Activated CD4-positive, alpha-beta T cell treated with anti-CD3 and anti-CD28 coated beads, Interleukin-2, amount 10 ng/mL, durations not matched to agents 24 days and 14 days (primary cell): Measurements from ENCODE around the gene MACROD2. TPM values are rescaled to one million over a fixed set of nuclear protein-coding genes. Genes with fewer than 3 reads are reported as not detected.
"Not testable (repeated sequence)": the region's sequence is repeated elsewhere in the genome, so short reads cannot be mapped to it uniquely, and the experiment has no call there.

Experiments
- DNase-seq: peaks from one replicate; pipeline ENCODE4 v3.0.0; 2022
- H3K27ac Mint-ChIP-seq: one replicate; pipeline ENCODE4 v1.8.0; 2022; ENCODE audit warnings: mild to moderate bottlenecking, mixed read lengths
- H3K27me3 Mint-ChIP-seq: one replicate; pipeline ENCODE4 v1.8.0; 2022; ENCODE audit warnings: mixed read lengths
- H3K36me3 Mint-ChIP-seq: one replicate; pipeline ENCODE4 v1.8.0; 2022; ENCODE audit warnings: low read depth, mild to moderate bottlenecking, mixed read lengths
- H3K4me1 Mint-ChIP-seq: one replicate; pipeline ENCODE4 v1.8.0; 2021; ENCODE audit warnings: mixed read lengths
- H3K4me3 Mint-ChIP-seq: one replicate; pipeline ENCODE4 v1.8.0; 2022; ENCODE audit warnings: mild to moderate bottlenecking, moderate library complexity, mixed read lengths
- H3K9me3 Mint-ChIP-seq: one replicate; pipeline ENCODE4 v1.8.0; 2021; ENCODE audit warnings: mixed read lengths
- intact Hi-C: fragments of 100-400 bp; cut with micrococcal nuclease; formaldehyde crosslinking; loops from one replicate; pipeline ENCODE4 v1.15.1; 2023
- total RNA-seq: library from RNA; stranded (reverse); gene quantifications from 2 replicates; pipeline ENCODE4 v1.2.3, GENCODE V29; 2022

MACROD2 gene
- total RNA-seq, 1 donor from 2014 or later, result not detected

DNA sequence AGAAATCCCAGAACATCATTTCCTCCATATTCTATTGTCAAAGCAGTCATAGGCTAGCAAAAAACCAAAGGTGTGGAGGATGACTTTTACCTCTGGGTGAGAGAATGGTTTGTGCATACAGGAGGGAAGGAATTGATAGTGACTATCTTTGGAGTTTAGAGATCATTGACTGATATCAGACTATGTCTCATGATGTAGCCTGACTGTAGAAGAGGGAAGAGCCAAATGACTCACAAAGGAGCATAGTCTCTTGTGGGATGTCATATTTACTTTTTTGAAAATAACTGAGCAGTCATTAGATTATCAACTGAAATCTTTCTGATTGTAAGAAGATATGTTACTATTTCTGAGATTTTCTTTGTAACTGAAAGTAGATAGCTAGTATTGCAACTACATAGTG lies 183.6 kb downstream of the MACROD2 start:
- no peak overlapping the region for H3K27ac Mint-ChIP-seq
- H3K4me1 Mint-ChIP-seq, result no peaks in the 10 kb centered on the region
- H3K9me3 Mint-ChIP-seq, result peaks cover 10% of the 10 kb centered on the region
- intact Hi-C loops, result no loop called here
- no peak for DNase-seq
- no peaks in the 10 kb centered on the region for H3K36me3 Mint-ChIP-seq
- no peak overlapping the region for H3K4me3 Mint-ChIP-seq
- no peaks in the 10 kb centered on the region for H3K27me3 Mint-ChIP-seq

DNA sequence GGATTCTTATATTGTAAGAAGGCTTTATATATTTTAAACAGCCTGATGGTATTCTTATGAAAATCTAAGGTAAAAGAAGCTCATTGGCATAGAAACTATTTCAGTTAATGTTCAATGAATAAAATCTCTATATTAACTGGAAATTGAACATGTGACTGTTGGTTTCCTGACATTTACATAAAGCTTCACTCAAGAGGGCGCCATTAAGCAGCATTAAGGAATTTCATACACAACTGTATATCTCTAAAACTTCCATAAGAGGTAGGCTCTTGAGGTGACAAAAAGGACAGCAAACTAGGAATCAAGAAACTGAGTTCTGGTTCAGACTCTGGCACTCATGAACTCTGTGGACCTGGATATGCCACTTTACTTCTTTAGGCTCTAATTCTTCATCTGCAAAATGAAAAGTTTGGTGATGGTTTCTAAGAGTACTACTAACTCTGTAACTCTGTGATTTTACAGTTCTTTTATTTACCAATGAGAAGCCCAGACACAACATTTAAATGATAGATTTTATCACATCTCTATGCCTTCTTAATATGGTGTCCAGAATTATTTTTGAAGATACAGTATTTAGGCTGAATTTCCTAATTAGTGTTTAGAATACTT lies 194.6 kb downstream of the MACROD2 start:
- Mint-ChIP-seq H3K4me1 (no peaks in the 10 kb centered on the region), H3K4me3 (no peak overlapping the region), H3K27me3 (no peaks in the 10 kb centered on the region), H3K27ac (no peak overlapping the region), H3K36me3 (no peaks in the 10 kb centered on the region), H3K9me3 (no peaks in the 10 kb centered on the region)
- intact Hi-C loops, result no loop called here
- DNase-seq, result no peak

DNA sequence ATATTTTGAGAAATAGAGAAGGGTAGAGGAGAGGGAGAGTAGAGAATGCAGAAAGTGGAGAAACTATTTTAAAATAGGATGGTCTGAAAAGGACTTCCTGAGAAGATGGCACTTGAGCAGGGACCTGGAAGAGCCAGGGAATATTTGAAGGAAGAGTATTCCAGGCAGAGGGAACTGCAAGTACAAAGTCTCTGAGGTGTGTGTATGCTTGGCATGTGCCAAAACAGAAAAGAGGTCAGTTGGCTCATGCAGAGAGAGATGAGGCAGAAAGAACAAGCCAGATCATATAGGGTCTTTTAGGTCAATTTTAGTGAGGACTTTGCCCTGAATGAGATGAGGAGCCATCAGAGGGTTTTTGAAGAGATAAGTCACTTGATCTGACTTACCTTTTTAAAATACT lies 196.2 kb downstream of the MACROD2 start:
- no peak overlapping the region for H3K27ac Mint-ChIP-seq
- no peaks in the 10 kb centered on the region for H3K4me1 Mint-ChIP-seq
- no peak for DNase-seq
- H3K4me3 Mint-ChIP-seq, result no peak overlapping the region
- H3K9me3 Mint-ChIP-seq, result no peaks in the 10 kb centered on the region
- H3K27me3 Mint-ChIP-seq, result no peaks in the 10 kb centered on the region
- intact Hi-C loops, result no loop called here
- H3K36me3 Mint-ChIP-seq, result no peaks in the 10 kb centered on the region

DNA sequence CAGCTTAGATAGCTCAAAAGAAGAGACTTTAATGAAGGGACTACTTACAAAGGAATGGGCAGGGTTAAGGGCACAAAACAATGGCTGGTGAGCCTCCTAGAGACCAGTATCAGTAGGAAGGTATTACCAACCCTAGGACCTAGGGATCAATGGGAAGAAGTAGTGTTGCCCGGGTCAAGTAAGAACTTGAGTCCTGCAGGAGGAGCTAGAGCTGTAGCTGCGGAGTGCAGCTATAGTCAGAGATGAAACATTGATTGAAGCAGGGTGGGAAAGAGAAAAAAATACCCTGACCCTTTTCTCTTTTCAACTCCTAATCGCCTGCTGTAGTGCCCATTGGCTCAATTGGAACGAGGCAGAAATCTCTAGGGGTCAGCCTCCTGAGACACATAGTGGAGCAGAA lies 198.1 kb downstream of the MACROD2 start:
- Mint-ChIP-seq H3K36me3 (no peaks in the 10 kb centered on the region), H3K4me3 (no peak overlapping the region), H3K27ac (no peak overlapping the region), H3K27me3 (no peaks in the 10 kb centered on the region), H3K4me1 (no peaks in the 10 kb centered on the region), H3K9me3 (no peaks in the 10 kb centered on the region)
- intact Hi-C loops, result no loop called here
- DNase-seq, result no peak

DNA sequence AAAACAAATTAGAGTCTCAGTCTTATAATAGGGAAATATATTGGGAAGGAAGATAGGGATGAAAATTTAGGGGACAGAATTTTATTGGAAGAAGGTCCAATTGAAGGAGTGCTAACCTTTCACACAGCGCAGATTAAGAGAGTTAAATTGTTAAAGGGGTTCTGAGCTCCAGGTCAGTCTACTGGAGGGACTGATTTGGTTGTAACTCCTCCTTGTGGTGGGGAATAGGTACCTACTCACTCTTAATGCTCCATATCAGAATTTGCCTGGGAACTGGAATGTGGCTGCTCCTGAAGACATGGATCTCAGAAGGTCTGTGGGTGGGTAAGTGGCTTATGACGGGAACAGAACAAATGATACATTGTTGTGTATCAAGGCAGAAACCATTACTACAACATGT lies 198.6 kb downstream of the MACROD2 start:
- intact Hi-C loops, result no loop called here
- no peak for DNase-seq
- Mint-ChIP-seq H3K4me3 (no peak overlapping the region), H3K27me3 (no peaks in the 10 kb centered on the region), H3K9me3 (no peaks in the 10 kb centered on the region), H3K36me3 (no peaks in the 10 kb centered on the region), H3K4me1 (no peaks in the 10 kb centered on the region), H3K27ac (no peak overlapping the region)

DNA sequence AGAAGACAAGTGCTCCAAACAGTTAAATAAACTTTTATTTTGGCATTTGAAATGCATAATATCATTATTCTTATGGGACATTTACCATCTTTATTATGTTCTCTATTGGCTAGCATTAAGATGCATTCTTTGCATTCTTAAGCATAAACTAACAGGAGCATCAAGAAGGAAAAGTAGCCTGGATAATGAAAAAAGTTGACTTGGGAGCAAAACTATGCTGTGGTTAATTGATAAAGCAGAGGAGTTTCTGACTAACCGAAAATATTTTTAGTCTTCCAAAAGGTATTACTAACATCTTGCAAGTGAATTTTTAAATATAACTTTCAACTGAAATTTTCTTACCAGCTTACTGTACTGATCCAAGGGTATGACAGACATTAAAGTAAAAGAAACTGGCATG lies 201.8 kb downstream of the MACROD2 start:
- H3K4me3 Mint-ChIP-seq, result no peak overlapping the region
- intact Hi-C loops, result no loop called here
- DNase-seq, result no peak
- no peak overlapping the region for H3K27ac Mint-ChIP-seq
- no peaks in the 10 kb centered on the region for H3K4me1 Mint-ChIP-seq
- H3K36me3 Mint-ChIP-seq, result no peaks in the 10 kb centered on the region
- H3K27me3 Mint-ChIP-seq, result no peaks in the 10 kb centered on the region
- no peaks in the 10 kb centered on the region for H3K9me3 Mint-ChIP-seq

DNA sequence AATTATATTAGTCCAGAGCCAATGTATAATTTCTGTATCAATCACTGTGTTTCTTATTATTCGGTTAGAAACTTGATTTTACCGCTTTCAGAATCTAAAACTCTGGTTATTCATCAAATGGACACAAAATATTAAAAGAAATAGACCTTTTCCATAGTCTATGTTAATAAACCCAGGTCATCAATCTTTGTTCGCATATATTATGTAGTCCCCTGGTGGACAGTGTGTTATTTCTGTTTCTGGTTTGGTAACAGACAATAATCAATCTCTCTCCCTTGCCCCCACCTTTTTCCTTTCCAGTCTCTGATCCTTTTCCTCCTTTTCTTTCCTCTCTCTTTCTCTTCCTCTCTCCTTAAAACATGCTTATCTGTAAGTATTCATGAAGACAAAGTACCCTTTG lies 203.1 kb downstream of the MACROD2 start:
- peaks cover 2% of the 10 kb centered on the region for H3K9me3 Mint-ChIP-seq
- intact Hi-C loops, result no loop called here
- H3K4me3 Mint-ChIP-seq, result no peak overlapping the region

DNA sequence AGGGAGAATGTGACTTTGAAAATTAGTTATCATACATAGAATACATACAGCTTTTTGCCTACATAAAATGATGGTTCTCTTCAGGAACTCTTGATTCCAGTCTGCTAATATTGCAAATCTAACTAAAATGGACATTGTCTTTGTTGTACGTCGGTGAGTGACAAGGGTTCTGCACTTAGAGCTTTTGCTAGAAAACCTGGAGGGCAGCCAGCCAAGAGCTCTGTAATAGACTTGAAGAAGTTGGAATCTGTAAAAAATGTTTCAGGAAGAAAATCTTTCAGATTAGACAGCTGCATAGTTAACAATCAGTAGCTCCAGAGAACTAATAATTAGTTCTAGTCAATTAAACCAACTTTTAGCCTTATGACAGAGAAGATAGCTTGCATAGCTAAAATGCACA lies 203.8 kb downstream of the MACROD2 start:
- H3K36me3 Mint-ChIP-seq, result no peaks in the 10 kb centered on the region
- peaks cover 3% of the 10 kb centered on the region for H3K9me3 Mint-ChIP-seq
- intact Hi-C loops, result no loop called here
- H3K27ac Mint-ChIP-seq, result no peak overlapping the region
- no peaks in the 10 kb centered on the region for H3K4me1 Mint-ChIP-seq
- DNase-seq, result no peak
- H3K4me3 Mint-ChIP-seq, result no peak overlapping the region
- no peaks in the 10 kb centered on the region for H3K27me3 Mint-ChIP-seq

More for the DNA sequence above, 203.1 kb downstream of the MACROD2 start:
- DNase-seq, result no peak
- Mint-ChIP-seq H3K36me3 (no peaks in the 10 kb centered on the region), H3K27ac (no peak overlapping the region), H3K4me1 (no peaks in the 10 kb centered on the region), H3K27me3 (no peaks in the 10 kb centered on the region)

DNA sequence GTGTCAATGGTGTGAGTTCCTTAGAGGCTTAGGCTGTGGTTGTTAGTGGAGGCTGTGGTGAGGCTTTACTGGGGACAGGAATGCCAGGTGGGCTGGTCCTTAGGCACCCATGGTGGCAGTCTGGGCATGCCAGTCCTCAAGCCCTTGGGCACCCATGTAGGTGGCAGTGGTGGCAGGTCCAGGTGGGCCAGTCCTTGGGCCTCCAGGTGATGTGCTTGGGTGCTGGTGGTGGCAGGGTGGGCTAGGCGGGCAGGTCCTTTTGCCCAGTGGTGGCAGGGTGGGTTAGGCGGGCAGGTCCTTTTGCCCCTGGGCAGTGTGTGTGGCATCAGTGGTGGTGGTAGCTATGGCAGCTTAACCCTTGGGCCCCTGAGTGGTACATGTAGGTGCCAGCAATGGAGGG lies 208.3 kb downstream of the MACROD2 start:
- H3K36me3 Mint-ChIP-seq, result no peaks in the 10 kb centered on the region
- no peak for DNase-seq
- H3K27me3 Mint-ChIP-seq, result no peaks in the 10 kb centered on the region
- H3K27ac Mint-ChIP-seq, result no peak overlapping the region
- no peak overlapping the region for H3K4me3 Mint-ChIP-seq
- intact Hi-C loops, result no loop called here
- H3K4me1 Mint-ChIP-seq, result no peaks in the 10 kb centered on the region
- H3K9me3 Mint-ChIP-seq, result peaks cover 3% of the 10 kb centered on the region

DNA sequence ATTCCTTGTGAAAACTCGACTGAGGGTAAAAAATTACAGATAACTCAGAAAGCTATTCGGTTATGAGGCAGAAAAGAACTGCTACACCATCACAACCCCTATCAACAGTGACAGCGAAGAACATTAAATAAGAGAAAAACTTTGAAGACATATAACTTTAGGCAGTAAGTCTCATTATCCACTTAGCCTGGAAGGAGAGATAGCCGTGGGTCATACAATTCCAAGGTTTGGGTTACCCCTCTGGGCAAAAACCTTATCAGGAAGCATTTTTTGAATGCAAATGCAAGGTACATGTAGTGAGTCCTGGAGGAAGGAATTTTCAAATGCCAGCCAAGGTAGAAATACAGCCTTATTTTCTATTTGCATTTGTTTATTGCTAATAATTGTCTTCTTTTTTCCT lies 212.3 kb downstream of the MACROD2 start:
- H3K4me1 Mint-ChIP-seq, result no peaks in the 10 kb centered on the region
- H3K36me3 Mint-ChIP-seq, result no peaks in the 10 kb centered on the region
- peaks cover 3% of the 10 kb centered on the region for H3K9me3 Mint-ChIP-seq
- intact Hi-C loops, result no loop called here
- no peaks in the 10 kb centered on the region for H3K27me3 Mint-ChIP-seq
- no peak overlapping the region for H3K4me3 Mint-ChIP-seq
- H3K27ac Mint-ChIP-seq, result no peak overlapping the region
- DNase-seq, result no peak

DNA sequence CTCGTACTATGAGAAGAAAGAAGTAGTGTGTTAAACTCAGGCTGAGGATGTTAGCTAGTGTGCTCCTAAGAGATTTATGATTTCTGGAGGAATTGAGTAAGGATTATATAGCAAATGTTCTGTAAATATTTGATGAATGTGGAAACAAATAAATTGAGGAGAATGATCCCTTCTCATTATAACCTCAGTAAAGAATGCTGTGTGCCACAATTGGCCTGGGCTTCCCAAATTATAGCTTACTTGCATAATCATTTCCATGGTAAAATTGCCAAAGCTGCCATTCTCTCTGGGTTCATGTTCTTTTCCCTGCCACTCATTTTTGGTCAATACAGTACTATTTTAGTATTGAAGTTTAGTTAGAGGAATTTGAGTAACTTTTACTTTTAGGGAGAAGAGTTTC lies 213.6 kb downstream of the MACROD2 start:
- H3K4me1 Mint-ChIP-seq, result no peaks in the 10 kb centered on the region
- intact Hi-C loops, result no loop called here
- H3K4me3 Mint-ChIP-seq, result no peak overlapping the region
- no peaks in the 10 kb centered on the region for H3K9me3 Mint-ChIP-seq
- H3K27ac Mint-ChIP-seq, result no peak overlapping the region
- DNase-seq, result no peak
- no peaks in the 10 kb centered on the region for H3K27me3 Mint-ChIP-seq
- H3K36me3 Mint-ChIP-seq, result no peaks in the 10 kb centered on the region

DNA sequence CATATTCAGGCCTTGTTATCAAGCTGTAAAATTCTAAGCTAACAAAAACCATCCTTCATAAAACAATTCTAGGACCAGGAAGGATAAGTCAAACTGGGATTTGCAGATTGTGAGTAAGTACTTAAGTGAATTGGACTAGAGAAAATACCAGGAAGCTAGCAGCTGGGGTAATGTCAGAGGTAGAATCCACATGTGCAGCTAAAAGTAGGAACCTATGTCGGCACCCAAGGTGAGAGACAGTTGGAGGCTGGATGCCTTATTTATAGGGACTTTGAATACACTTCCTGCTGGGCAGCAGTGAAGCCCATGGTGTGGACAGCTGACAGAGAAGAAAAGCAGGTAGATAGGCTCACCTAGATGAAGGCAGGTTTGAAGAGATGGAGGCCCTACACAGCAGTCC lies 214.8 kb downstream of the MACROD2 start:
- no peaks in the 10 kb centered on the region for H3K9me3 Mint-ChIP-seq
- H3K27me3 Mint-ChIP-seq, result no peaks in the 10 kb centered on the region
- H3K36me3 Mint-ChIP-seq, result no peaks in the 10 kb centered on the region
- no peak overlapping the region for H3K27ac Mint-ChIP-seq
- no peak overlapping the region for H3K4me3 Mint-ChIP-seq
- no peak for DNase-seq
- no peaks in the 10 kb centered on the region for H3K4me1 Mint-ChIP-seq
- intact Hi-C loops, result no loop called here

DNA sequence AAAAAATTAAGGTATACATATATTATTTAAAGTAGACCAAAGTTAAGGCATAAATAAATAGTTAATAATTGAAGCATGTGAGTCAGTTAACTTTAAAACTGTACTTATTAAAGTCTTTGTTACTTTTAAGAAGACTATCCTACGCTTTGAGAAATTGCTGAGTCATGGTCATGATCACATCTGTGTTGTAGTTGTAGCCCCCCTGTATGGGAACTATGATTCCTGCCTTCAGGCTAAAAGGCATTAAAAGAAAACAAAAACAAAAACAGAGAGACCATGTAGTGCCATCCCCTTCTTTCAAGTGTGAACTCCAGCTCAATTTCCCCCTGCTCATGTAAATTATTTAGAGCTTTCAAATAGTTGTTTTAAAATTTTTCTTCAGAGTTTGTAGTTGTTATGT lies 218.7 kb downstream of the MACROD2 start:
- intact Hi-C loops, result no loop called here
- H3K27me3 Mint-ChIP-seq, result no peaks in the 10 kb centered on the region
- H3K27ac Mint-ChIP-seq, result no peak overlapping the region
- no peak overlapping the region for H3K4me3 Mint-ChIP-seq
- no peaks in the 10 kb centered on the region for H3K36me3 Mint-ChIP-seq
- no peaks in the 10 kb centered on the region for H3K4me1 Mint-ChIP-seq
- H3K9me3 Mint-ChIP-seq, result no peaks in the 10 kb centered on the region
- DNase-seq, result no peak

DNA sequence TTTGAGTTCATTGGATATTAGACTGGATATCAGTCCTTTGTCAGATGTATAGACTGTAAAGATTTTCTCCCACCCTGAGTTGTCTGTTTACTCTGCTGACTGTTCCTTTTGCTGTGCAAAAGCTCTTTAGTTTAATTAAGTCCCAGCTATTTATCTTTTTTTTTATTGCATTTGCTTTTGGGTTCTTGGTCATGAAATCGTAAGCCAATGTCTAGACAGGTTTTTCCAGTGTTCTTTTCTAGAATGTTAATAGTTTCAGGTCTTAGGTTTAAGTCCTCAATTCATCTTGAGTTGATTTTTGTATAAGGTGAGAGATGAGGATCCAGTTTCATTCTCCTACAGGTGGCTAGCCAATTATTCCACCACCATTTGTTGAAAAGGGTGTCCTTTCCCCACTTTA lies 220.6 kb downstream of the MACROD2 start:
- H3K27me3 Mint-ChIP-seq, result not testable (repeated sequence)

DNA sequence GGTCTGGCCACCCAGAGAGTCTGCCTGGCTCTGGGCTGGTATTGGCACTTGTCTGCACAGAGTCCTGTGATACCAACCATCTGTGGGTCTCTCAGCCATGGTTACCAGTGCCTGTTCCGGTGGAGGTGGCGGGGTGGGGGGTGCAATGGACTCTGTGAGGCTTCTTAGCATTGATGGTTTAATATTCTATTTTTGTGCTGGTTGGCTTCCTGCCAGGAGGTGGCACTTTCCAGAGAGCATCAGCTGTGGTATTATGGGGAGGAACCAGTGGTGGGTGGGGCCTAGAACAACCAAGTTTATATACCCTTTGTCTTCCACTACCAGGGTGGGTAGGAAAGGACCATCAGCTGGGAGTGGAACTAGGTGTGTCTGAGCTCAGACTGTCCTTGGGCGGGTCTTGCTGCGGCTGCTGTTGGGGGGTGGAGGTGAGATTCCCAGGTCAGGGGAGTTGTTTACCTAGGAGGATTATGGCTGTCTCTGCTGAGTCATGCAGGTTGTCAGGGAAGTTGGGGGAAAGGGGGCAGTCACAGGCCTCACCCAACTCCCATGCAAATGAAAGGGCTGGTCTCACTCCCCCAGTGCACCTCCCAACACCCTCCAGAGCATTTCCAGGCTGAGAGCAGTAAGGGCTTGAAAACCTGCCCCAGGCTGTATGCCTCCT lies 224.6 kb downstream of the MACROD2 start:
- Mint-ChIP-seq H3K27me3 (no peaks in the 10 kb centered on the region), H3K4me3 (no peak overlapping the region), H3K27ac (no peak overlapping the region), H3K4me1 (no peaks in the 10 kb centered on the region), H3K36me3 (no peaks in the 10 kb centered on the region), H3K9me3 (no peaks in the 10 kb centered on the region)
- intact Hi-C loops, result no loop called here
- DNase-seq, result no peak

More for the DNA sequence above, 220.6 kb downstream of the MACROD2 start:
- H3K4me3 Mint-ChIP-seq, intact Hi-C loops, H3K9me3 Mint-ChIP-seq, H3K4me1 Mint-ChIP-seq, H3K27ac Mint-ChIP-seq, DNase-seq, H3K36me3 Mint-ChIP-seq: not testable (repeated sequence)
